Karpas-422 (cell line): ENCODE data around the gene LRRC47. TPM values are rescaled to one million over a fixed set of nuclear protein-coding genes. Genes with fewer than 3 reads are reported as not detected.
"Not testable (repeated sequence)": the region's sequence is repeated elsewhere in the genome, so short reads cannot be mapped to it uniquely, and the experiment has no call there.

ENCODE experiments used
- DNase-seq: peaks from one replicate; pipeline ENCODE4 v3.0.0-alpha.2; 2015
- H2AFZ ChIP-seq: fragments of 200-600 bp; sonication (generic); 2 replicates; pipeline ENCODE4 v1.6.1; 2014; ENCODE audit warnings: antibody characterized with exemption, low read length, mixed read lengths
- H3K27ac ChIP-seq: fragments of 200-600 bp; sonication (generic); 2 replicates; pipeline ENCODE4 v1.5.1; 2014; ENCODE audit warnings: mild to moderate bottlenecking, low read length, moderate library complexity
- H3K27me3 ChIP-seq: fragments of 200-600 bp; sonication (generic); 2 replicates; pipeline ENCODE4 v1.6.1; 2014; ENCODE audit warnings: low read length, mixed read lengths
- H3K36me3 ChIP-seq: fragments of 200-600 bp; sonication (generic); 2 replicates; pipeline ENCODE4 v1.6.1; 2014; ENCODE audit warnings: low read length, mixed read lengths; ENCODE audit not compliant: insufficient read depth
- H3K4me1 ChIP-seq: fragments of 200-600 bp; sonication (generic); 2 replicates; pipeline ENCODE4 v1.6.1; 2014; ENCODE audit warnings: mild to moderate bottlenecking, low read length, mixed read lengths
- H3K4me2 ChIP-seq: fragments of 200-600 bp; sonication (generic); 2 replicates; pipeline ENCODE4 v1.6.1; 2014; ENCODE audit warnings: low read length, low read depth, mild to moderate bottlenecking; ENCODE audit not compliant: poor library complexity, severe bottlenecking
- H3K4me3 ChIP-seq: fragments of 200-600 bp; sonication (generic); 2 replicates; pipeline ENCODE4 v1.5.1; 2014; ENCODE audit warnings: mild to moderate bottlenecking, antibody characterized with exemption, low read length, mixed read lengths
- H3K79me2 ChIP-seq: fragments of 200-600 bp; sonication (generic); 2 replicates; pipeline ENCODE4 v1.6.1; 2014; ENCODE audit warnings: mild to moderate bottlenecking, low read length, mixed read lengths
- H3K9ac ChIP-seq: fragments of 200-600 bp; sonication (generic); 2 replicates; pipeline ENCODE4 v1.6.0; 2014; ENCODE audit warnings: low read length
- H3K9me2 ChIP-seq: fragments of 200-600 bp; sonication (generic), shearing (Covaris generic); replicated peaks from 2 replicates; pipeline ENCODE4 v1.6.0; 2014; ENCODE audit warnings: mild to moderate bottlenecking, low read length, moderate library complexity; ENCODE audit not compliant: insufficient read depth
- H3K9me3 ChIP-seq: fragments of 300-700, 200-600 bp; sonication (generic); 2 replicates; pipeline ENCODE4 v1.6.1; 2014; ENCODE audit warnings: low read length, mixed read lengths
- H4K20me1 ChIP-seq: fragments of 200-600 bp; sonication (generic); 2 replicates; pipeline ENCODE4 v1.6.1; 2014; ENCODE audit warnings: mild to moderate bottlenecking, antibody characterized with exemption, low read length, low read depth; ENCODE audit not compliant: insufficient read depth
- total RNA-seq: library from RNA; depleted of rRNA; stranded (reverse); fragments of >200 nt; shearing (Covaris generic); gene quantifications from 2 replicates; pipeline ENCODE4 v1.2.3, GENCODE V29; 2014; ENCODE audit warnings: low replicate concordance

Gene LRRC47
- total RNA-seq, 1 experiment from 2014 or later = 10.2 TPM

- H3K4me1 ChIP-seq, H3K9me3 ChIP-seq, DNase-seq, H3K4me3 ChIP-seq, H3K79me2 ChIP-seq, H3K27me3 ChIP-seq, H2AFZ ChIP-seq, H3K9me2 ChIP-seq, H4K20me1 ChIP-seq, H3K27ac ChIP-seq, H3K9ac ChIP-seq, H3K4me2 ChIP-seq, H3K36me3 ChIP-seq: not testable (repeated sequence)
Observed at GRCh38 chr1:3800795-3801194, 4.5 kb upstream of the LRRC47 start.

GRCh38 chr1:3799976-3800685, 3.8 kb upstream of the LRRC47 start:
- Histone ChIP-seq H3K4me2 (no peak overlapping the region), H3K4me3 (no peak overlapping the region), H3K79me2 (peaks cover 16% of the 10 kb centered on the region), H4K20me1 (peaks cover 4% of the 10 kb centered on the region; the same call in 1 of the 2 replicates), H3K9me3 (no peaks in the 10 kb centered on the region), H3K36me3 (no peaks in the 10 kb centered on the region), H3K9ac (no peak overlapping the region), H3K4me1 (peaks cover 14% of the 10 kb centered on the region), H3K27me3 (0 out of 2 replicates have a peak, but pooled peaks cover 3% of the 10 kb centered on the region), H3K9me2 (no peaks in the 10 kb centered on the region), H2AFZ (no peak overlapping the region), H3K27ac (no peak overlapping the region)
- DNase-seq = no peak

DNA sequence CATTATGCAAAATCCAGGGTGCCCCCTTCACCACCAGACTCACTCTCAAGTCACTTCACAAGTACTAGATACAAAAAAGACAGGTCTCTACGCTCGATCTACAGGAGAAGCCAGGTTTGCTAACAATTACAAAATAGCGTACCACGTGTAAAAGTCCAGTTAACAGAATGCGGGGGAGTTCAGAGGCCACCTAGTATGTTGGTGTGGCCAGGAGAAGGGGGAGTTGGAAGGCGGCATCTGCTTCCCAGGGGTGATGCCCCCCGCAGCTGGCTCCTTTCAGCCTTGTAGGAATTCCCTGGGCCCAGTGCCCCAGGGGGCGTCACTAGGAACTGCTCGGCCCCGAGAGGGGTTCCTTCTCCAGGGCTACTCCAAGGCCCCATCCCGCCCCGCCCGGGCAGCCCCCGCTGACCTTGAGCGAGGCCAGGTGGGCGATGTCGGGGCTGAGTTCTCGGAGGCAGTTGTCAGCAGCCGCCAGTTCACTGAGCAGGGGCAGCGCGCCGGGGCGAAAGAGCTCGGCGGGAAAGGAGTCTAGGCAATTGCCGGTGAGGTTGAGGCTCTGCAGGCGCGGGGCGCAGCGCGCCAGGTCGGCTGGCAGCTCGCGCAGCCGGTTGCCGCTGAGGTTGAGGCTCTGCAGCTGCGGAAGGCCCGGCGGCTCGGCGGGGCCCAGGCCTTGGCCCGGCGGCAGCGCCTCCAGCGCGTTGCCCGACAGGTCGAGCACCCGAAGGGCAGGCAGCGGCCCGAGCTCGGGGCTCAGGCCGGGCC, 664 bp downstream of the LRRC47 start:
- DNase-seq = peak; percentile 55
- H3K4me2 ChIP-seq = peak overlapping the region; percentile 89
- H3K27me3 ChIP-seq = 0 out of 2 replicates have a peak, but pooled peaks cover 3% of the 10 kb centered on the region
- peaks cover 30% of the 10 kb centered on the region for H3K4me1 ChIP-seq
- H3K4me3 ChIP-seq = peak overlapping the region; percentile 87
- no peak overlapping the region for H3K27ac ChIP-seq
- H3K79me2 ChIP-seq = peaks cover 58% of the 10 kb centered on the region
- no peaks in the 10 kb centered on the region for H3K36me3 ChIP-seq
- peak overlapping the region; percentile 88 for H3K9ac ChIP-seq
- H3K9me2 ChIP-seq = no peaks in the 10 kb centered on the region
- no peaks in the 10 kb centered on the region for H3K9me3 ChIP-seq
- H4K20me1 ChIP-seq = peaks cover 8% of the 10 kb centered on the region; the same call in 1 of the 2 replicates
- H2AFZ ChIP-seq = no peak overlapping the region

GRCh38 chr1:3790952-3791351, 5.3 kb downstream of the LRRC47 start:
- DNase-seq = no peak
- Histone ChIP-seq H3K4me1 (peaks cover 21% of the 10 kb centered on the region), H3K9ac (no peak overlapping the region), H3K27ac (no peak overlapping the region), H3K4me3 (no peak overlapping the region), H3K4me2 (no peak overlapping the region), H3K79me2 (peaks cover 68% of the 10 kb centered on the region), H3K9me3 (no peaks in the 10 kb centered on the region), H2AFZ (no peak overlapping the region), H3K36me3 (no peaks in the 10 kb centered on the region), H3K27me3 (no peaks in the 10 kb centered on the region), H4K20me1 (peaks cover 12% of the 10 kb centered on the region; the same call in 1 of the 2 replicates), H3K9me2 (no peaks in the 10 kb centered on the region)

GRCh38 chr1:3790500-3790923, 5.8 kb downstream of the LRRC47 start:
- no peaks in the 10 kb centered on the region for H3K9me3 ChIP-seq
- H3K36me3 ChIP-seq = no peaks in the 10 kb centered on the region
- H3K4me1 ChIP-seq = peaks cover 20% of the 10 kb centered on the region
- no peak overlapping the region for H3K4me3 ChIP-seq
- peaks cover 63% of the 10 kb centered on the region for H3K79me2 ChIP-seq
- no peak overlapping the region for H2AFZ ChIP-seq
- no peak overlapping the region for H3K4me2 ChIP-seq
- H3K27ac ChIP-seq = no peak overlapping the region
- peaks cover 8% of the 10 kb centered on the region; the same call in 1 of the 2 replicates for H4K20me1 ChIP-seq
- H3K9ac ChIP-seq = no peak overlapping the region
- DNase-seq = no peak
- no peaks in the 10 kb centered on the region for H3K27me3 ChIP-seq
- H3K9me2 ChIP-seq = no peaks in the 10 kb centered on the region

DNA sequence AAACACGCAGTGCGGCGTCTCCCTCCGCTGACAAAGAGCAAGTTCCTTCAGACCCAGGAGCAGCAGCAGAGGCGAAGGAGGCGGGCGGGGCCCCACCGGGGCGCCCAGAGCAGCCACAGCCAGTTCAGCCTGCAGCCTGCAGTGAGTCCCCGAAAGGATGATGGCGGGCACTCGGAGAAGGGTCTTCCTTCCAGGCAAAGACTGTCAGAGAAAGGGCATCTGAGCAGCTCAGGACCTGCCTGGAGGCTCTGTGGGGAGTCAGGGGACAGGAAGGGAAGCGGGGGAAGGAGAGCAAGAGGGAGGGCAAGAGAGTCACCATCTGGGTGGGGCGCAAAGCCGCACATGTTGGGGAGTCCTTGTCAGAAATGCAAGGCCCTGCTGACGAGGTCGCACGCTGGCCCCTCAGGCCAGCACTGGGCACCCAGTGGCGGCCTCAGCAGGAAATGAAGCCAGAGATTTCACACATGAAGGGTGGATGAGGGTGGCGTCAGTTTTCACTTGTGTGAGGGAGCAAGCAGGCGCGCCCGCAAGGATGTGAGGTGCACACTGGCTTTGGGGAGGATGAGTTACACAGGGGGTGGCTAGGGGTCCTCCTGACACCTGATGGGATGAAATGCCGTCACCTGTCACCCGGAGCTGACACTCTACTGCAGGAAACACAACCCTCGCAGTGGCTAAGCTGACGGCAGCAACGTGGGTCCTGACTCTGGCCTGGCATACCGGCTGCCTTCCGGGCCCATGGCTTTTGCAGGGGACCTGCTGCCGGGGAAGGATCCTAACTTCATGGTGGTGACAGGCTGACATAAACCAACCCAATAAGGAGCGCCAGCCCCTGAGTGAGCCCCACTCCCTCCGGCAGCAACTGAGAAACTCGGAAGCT, 6.6 kb downstream of the LRRC47 start:
- H3K79me2 ChIP-seq = peaks cover 55% of the 10 kb centered on the region
- no peaks in the 10 kb centered on the region for H3K27me3 ChIP-seq
- H3K4me3 ChIP-seq = no peak overlapping the region
- H3K9me2 ChIP-seq = no peaks in the 10 kb centered on the region
- no peak for DNase-seq
- peaks cover 7% of the 10 kb centered on the region; the same call in 1 of the 2 replicates for H4K20me1 ChIP-seq
- no peak overlapping the region for H2AFZ ChIP-seq
- peaks cover 12% of the 10 kb centered on the region for H3K4me1 ChIP-seq
- no peak overlapping the region for H3K4me2 ChIP-seq
- no peaks in the 10 kb centered on the region for H3K9me3 ChIP-seq
- H3K27ac ChIP-seq = no peak overlapping the region
- no peaks in the 10 kb centered on the region for H3K36me3 ChIP-seq
- H3K9ac ChIP-seq = no peak overlapping the region

GRCh38 chr1:3788756-3789420, 7.4 kb downstream of the LRRC47 start:
- peaks cover 47% of the 10 kb centered on the region for H3K79me2 ChIP-seq
- H4K20me1 ChIP-seq = peaks cover 7% of the 10 kb centered on the region; the same call in 1 of the 2 replicates
- H3K27ac ChIP-seq = no peak overlapping the region
- H3K9ac ChIP-seq = no peak overlapping the region
- no peak overlapping the region for H3K4me3 ChIP-seq
- no peaks in the 10 kb centered on the region for H3K9me2 ChIP-seq
- H3K4me2 ChIP-seq = no peak overlapping the region
- peaks cover 5% of the 10 kb centered on the region; the same call in 1 of the 2 replicates for H3K4me1 ChIP-seq
- DNase-seq = no peak
- H3K27me3 ChIP-seq = no peaks in the 10 kb centered on the region
- no peaks in the 10 kb centered on the region for H3K36me3 ChIP-seq
- H2AFZ ChIP-seq = no peak overlapping the region
- H3K9me3 ChIP-seq = no peaks in the 10 kb centered on the region
